B cell (primary cell): ENCODE measurements around the gene TCFL5.

ENCODE experiments used
- CTCF ChIP-seq: fragments of 200-600 bp; IDR thresholded peaks from one replicate; pipeline ENCODE4 v1.8.0; 2022; ENCODE audit warnings: antibody characterized with exemption, mild to moderate bottlenecking
- EZH2 ChIP-seq: IDR thresholded peaks from 2 replicates; pipeline ENCODE4 v1.6.1; 2012; ENCODE audit warnings: borderline replicate concordance, low read depth, mild to moderate bottlenecking, moderate library complexity, low read length; ENCODE audit not compliant: insufficient read depth, poor library complexity, severe bottlenecking

DNA sequence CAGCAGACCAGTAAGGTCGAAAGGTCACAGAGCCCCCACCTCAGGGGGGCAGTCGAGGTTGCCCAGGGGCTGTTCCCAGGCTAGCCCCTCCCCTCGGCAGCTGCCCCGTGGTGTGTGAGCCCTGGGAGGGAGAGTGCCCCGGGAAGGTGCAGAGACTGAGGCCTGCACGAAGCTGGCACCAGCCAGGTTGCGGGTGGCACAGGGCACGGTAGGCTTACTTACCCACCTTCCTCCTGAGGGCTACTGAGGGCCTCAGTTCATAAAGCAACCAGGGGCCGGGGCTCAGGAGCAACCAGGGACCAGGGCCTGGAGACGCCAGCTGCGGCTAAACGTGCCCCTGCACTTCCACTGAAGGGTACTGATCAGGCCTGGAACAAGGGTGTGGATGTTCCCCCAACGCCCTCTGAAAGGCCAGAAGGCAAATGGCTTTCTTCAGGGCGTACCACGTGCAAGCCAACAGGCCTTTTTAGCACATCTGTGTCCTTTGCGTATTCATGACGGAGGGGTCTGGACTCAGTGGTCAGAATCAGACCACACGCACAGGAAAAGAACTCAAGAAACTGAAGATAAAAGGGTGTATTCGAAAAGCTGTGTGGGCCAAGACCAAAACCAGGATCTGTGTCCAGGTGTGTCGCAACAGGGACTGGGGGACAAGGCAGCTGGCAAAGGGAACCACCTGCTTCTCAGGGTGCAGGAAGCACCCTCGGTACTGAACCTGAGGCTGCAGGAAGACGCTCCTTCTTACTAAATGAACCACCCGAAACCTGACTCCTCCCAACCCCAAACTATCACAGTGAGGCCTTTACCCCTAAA is 24.5 kb upstream of the TCFL5 start:
- TF ChIP-seq EZH2 (no peak), CTCF (no peak)
